Spleen (tissue), 7 donors: Measurements from ENCODE around the gene RAMP2.

Experiments
- POLR2A ChIP-seq, 3 donors: fragments of 450-650 bp; IDR thresholded peaks; one replicate each; pipeline ENCODE4 v1.5.1; 2017; ENCODE audit warnings: antibody characterized with exemption in 3 of 3, mild to moderate bottlenecking in 1 of 3
- TF ChIP-seq, protein P1 (sequence below), 11 experiments: fragments of 200-600 bp in 7 of 11; fragments of 450-650 bp in 4 of 11; sonication (generic) in 4 of 11; IDR thresholded peaks in 8 of 11; conservative IDR thresholded peaks in 3 of 11; 1 replicate in 7 of 11; 2 replicates in 4 of 11; pipeline versions ENCODE4 v1.4.0 to v1.8.0; 2016 to 2021; ENCODE audit warnings: antibody characterized with exemption in 11 of 11, inconsistent platforms in 4 of 11, mild to moderate bottlenecking in 1 of 11
- donor health status: DM: no; HTN: no; CAD: no; lungs with moderate emphysema.
- donor health status: DM: no; HTN: no; CAD: no.
- donor health status: DM: no; HTN: no; CAD: no.

DNA sequence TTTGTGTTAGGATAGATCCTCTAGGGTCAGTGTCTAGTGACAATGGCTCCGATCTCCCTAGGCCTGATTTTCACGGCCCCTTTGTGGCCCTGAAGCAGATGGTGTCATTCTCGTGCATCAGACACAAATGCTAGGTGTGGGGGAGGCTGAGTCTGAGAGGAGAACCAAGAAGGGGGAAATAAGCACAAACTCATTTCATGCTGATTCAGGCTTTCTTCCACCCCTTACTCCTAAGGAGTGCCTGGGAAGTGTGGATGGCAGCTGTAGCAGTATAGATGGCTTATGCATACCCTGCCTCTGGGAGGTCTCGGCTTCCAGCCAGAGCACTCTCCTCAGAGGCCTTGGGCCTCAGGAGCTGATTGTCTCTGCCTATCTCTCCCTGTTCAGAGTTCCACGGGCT lies 17.5 kb downstream of the RAMP2 start:
- TF ChIP-seq, protein P1, sequence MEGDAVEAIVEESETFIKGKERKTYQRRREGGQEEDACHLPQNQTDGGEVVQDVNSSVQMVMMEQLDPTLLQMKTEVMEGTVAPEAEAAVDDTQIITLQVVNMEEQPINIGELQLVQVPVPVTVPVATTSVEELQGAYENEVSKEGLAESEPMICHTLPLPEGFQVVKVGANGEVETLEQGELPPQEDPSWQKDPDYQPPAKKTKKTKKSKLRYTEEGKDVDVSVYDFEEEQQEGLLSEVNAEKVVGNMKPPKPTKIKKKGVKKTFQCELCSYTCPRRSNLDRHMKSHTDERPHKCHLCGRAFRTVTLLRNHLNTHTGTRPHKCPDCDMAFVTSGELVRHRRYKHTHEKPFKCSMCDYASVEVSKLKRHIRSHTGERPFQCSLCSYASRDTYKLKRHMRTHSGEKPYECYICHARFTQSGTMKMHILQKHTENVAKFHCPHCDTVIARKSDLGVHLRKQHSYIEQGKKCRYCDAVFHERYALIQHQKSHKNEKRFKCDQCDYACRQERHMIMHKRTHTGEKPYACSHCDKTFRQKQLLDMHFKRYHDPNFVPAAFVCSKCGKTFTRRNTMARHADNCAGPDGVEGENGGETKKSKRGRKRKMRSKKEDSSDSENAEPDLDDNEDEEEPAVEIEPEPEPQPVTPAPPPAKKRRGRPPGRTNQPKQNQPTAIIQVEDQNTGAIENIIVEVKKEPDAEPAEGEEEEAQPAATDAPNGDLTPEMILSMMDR (IDR thresholded peaks at IDR 0.05 in 8 of 11, conservative IDR thresholded peaks at IDR 0.05 in 3 of 11), result no peak
- no peak for TF ChIP-seq POLR2A (IDR thresholded peaks at IDR 0.05)
